Activated T-cell treated with anti-CD3 and anti-CD28 coated beads, Interleukin-2, amount 50 U/mL, for 1 hour (primary cell): ENCODE data around the gene LGI4.
A peak's percentile ranks its signal among the peaks of the same experiment; 100 is the strongest.
"Not testable (repeated sequence)": the region's sequence is repeated elsewhere in the genome, so short reads cannot be mapped to it uniquely, and the experiment has no call there.

Source experiments
- DNase-seq: peaks from one replicate; pipeline ENCODE4 v3.0.0-alpha.2; 2020

The LGI4 gene

GRCh38 chr19:35160629-35161433, 26.0 kb upstream of the LGI4 start:
- DNase-seq = peak; percentile 5

GRCh38 chr19:35159606-35160005, 24.7 kb upstream of the LGI4 start:
- no peak for DNase-seq

GRCh38 chr19:35157431-35157830, 22.6 kb upstream of the LGI4 start:
- no peak for DNase-seq

- no peak for DNase-seq
These were observed 21.8 kb upstream of the LGI4 start for GRCh38 chr19:35156673-35157014.

- no peak for DNase-seq
These were observed 21.3 kb upstream of the LGI4 start for GRCh38 chr19:35155981-35156672.

- peak; percentile 49 for DNase-seq
These were observed 20.6 kb upstream of the LGI4 start for GRCh38 chr19:35155441-35155840.

DNA sequence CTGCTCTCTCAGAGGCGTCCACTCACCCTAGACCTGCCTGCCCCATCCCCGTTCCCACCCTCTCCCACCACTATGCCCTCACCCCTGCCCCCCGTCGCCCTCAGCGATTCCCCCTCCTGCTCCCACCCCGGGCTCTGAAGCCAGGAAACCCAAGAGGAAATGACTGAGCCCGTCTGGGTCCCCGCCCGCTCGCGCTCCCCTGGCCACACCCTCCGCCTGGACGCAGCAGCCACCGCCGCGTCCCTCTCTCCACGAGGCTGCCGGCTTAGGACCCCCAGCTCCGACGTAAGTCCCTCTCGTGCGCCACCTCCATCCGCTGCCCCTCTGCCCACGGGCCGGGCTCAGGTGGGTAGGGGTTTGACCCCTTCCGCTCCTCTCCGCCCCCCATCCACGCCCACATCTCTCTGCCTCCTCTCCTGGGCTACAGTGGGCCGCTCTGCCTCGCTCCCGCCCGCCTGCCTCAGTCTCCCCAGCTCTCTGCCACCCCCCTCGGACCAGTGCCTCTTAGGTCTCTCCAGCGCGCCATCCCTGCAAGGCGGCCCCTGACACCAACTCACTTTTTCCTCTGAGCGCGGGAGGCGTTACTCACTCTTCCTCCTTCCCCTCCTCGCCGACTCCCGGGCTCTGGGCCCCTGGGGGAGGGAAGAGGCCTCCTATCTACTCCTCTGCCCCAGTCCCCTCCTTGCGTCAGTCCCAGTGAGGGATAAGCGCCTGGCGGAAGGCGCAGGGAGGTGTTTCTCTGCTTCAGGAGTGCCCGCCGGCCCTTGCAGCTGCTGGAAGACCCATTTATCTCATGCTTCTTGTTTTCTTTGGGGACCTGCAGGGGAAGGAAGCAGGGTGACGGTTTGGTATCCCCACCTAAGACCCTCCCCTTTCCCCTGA, 19.9 kb upstream of the LGI4 start, which contains the start of gene FXYD5:
Gene FXYD5, plus strand, starts transcription at position 211 of the 882 bp plus-strand sequence. CDS start 816 bp downstream, outside the sequence.
- DNase-seq = peak; percentile 80

DNA sequence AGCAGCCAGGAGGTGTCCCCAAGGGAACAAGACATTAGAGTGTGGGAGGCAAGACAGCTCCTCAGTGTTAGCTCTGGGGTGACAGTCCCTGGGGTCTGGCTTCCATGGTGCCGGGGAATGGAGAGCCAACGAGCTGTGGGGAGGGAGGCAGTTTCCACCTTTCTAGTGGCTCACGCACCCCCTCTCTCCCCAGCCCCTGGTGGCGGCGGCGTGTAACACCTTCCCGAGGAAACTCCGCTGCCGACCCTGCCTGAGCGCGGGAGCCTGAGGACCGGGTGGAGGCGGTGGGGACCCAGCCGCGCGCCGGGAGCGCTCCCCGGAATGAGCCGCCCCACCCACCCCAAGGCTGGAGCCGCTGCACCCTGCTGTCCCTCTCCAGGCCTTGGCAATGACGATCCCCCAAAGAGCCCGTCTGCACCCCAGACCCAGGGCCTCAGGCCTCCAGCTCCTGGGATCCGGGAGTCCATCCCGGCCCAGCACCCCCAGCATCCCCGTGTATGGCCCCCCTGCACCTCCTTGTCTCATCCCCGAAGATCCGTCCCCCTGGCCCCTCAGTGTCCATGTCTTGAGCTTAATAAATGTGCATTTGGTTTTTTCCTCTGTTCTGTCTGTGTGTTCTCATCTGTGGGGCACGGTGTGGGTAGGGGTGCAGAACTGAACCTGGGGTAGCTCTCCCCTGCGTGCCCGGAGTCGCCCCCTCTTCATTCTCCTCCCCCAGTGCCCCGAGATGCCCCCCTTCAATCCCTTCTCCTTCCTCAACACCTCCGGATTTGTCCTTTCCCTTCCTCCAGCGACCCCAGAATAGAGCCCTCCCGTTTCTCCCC, 19.1 kb upstream of the LGI4 start:
- peak; percentile 83 for DNase-seq

GRCh38 chr19:35153129-35153522, 18.3 kb upstream of the LGI4 start:
- not testable (repeated sequence) for DNase-seq

GRCh38 chr19:35151273-35152065, 16.6 kb upstream of the LGI4 start:
- DNase-seq = no peak

GRCh38 chr19:35150445-35150844, 15.6 kb upstream of the LGI4 start:
- DNase-seq = no peak

GRCh38 chr19:35149463-35149862, 14.6 kb upstream of the LGI4 start:
- DNase-seq = no peak

- no peak for DNase-seq
These were observed 12.0 kb upstream of the LGI4 start for GRCh38 chr19:35146746-35147459.

GRCh38 chr19:35144600-35145436, 10.0 kb upstream of the LGI4 start:
- DNase-seq = peak; percentile 41

- DNase-seq = no peak
These were observed 9.4 kb upstream of the LGI4 start for GRCh38 chr19:35144259-35144599.

DNA sequence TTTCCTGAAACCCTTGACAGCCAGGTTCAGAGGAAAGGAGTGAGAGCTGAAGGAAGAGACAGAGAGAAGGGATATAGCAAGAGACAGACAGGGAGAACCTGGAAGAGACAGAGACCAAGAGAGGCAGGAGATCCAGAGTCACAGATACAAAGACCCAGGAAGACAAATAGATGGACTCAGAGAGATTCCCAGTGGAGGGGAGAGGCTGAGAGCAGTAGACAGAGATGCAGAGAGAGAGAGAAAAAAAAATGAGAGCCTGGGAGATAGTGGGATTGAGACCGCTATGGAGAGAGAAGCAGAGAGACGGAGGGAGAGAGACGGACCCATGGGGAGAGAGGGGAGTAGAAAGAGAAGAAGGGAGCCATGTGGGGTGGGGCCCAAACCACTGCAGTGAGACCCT, 9.0 kb upstream of the LGI4 start:
- DNase-seq = no peak

DNA sequence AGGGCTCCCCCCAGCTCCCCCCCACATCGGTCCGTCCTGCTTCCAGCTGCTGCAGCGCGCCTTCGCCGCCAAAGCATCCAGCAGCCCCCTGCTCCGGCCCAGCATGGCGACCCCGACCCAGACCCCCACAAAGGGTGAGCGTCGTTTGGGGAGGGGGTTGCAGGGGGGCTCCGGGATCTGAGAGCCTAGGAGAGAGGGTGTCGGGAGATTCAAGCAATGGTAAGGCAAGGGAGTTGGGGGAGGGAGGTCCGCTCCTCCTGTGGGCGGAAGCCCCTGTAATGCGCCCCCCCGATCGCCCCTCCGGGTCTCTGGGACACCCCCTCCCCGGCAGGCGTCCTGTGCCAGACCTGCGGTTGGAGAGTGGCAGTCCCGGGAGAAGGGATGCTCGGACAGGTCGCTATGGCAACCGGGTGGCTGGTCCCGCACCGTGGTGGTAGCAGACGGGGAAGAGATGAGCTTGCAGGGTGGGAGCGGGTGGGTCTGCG, 8.4 kb upstream of the LGI4 start, which contains the start of gene FXYD7:
Gene FXYD7, plus strand, starts transcription at position 25 of the 485 bp plus-strand sequence. Its CDS starts 79 bp downstream, at position 104.
- DNase-seq = no peak

DNA sequence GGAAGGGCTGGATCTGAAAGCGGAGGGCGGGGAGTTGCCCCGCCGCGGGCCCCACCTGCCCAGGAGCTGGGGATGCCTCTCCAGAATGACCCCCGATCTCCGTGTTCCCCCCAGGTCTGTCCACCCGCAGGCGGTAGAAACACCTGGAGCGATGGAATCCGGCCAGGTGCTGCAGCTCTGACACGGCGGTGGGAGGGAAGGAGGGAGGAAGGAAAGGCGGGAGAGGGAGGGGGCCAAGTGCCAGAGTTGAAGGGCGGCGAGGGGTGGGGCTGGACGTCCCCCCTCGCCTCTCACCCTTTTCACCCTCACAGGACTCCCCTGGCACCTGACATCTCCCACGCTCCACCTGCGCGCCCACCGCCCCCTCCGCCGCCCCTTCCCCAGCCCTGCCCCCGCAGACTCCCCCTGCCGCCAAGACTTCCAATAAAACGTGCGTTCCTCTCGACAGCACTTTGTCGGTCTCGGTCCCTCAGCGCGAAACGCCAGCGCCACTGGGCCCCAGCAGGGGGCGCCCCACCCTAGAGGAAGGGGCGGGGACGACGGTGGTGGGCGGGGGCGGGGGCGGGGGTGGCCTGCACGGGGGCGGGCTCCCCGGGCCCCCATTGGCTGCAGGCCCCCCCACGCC, 7.9 kb upstream of the LGI4 start:
- peak; percentile 84 for DNase-seq
